OCI-LY1 (cell line): ENCODE data around the gene TINAG.

Source experiments
- H2AFZ ChIP-seq: fragments of 200-600 bp; sonication (generic), shearing (Covaris generic); 2 replicates; pipeline ENCODE4 v1.6.0; 2014; ENCODE audit warnings: antibody characterized with exemption, mild to moderate bottlenecking, low read length
- H3F3A ChIP-seq: fragments of 200-600 bp; sonication (generic), shearing (Covaris generic); 2 replicates; pipeline ENCODE4 v1.6.0; 2014; ENCODE audit warnings: mild to moderate bottlenecking, antibody characterized with exemption, low read length, moderate library complexity; ENCODE audit not compliant: insufficient read depth
- H3K27ac ChIP-seq: fragments of 200-600 bp; sonication (generic); 2 replicates; pipeline ENCODE4 v1.5.1; 2014; ENCODE audit warnings: low read length, mixed run types, mild to moderate bottlenecking, low read depth; ENCODE audit not compliant: poor library complexity, severe bottlenecking
- H3K27me3 ChIP-seq: fragments of 200-600 bp; sonication (generic); 2 replicates; pipeline ENCODE4 v1.6.0; 2014; ENCODE audit warnings: antibody characterized with exemption, mild to moderate bottlenecking, low read length, moderate library complexity; ENCODE audit not compliant: insufficient read depth
- H3K36me3 ChIP-seq: fragments of 200-600 bp; sonication (generic); 2 replicates; pipeline ENCODE4 v1.6.1; 2014; ENCODE audit warnings: mild to moderate bottlenecking, antibody characterized with exemption, low read length, moderate library complexity, mixed read lengths; ENCODE audit not compliant: insufficient read depth
- H3K4me1 ChIP-seq: fragments of 200-600 bp; sonication (generic); 2 replicates; pipeline ENCODE4 v1.5.1; 2014; ENCODE audit warnings: mild to moderate bottlenecking, low read length, moderate library complexity; ENCODE audit not compliant: insufficient read depth, severe bottlenecking
- H3K4me2 ChIP-seq: fragments of 200-600 bp; sonication (generic), shearing (Covaris generic); 2 replicates; pipeline ENCODE4 v1.6.1; 2014; ENCODE audit warnings: low read length
- H3K4me3 ChIP-seq: fragments of 200-600 bp; sonication (generic); 2 replicates; pipeline ENCODE4 v1.5.1; 2014; ENCODE audit warnings: low read length, low read depth, mild to moderate bottlenecking, mixed read lengths; ENCODE audit not compliant: poor library complexity, severe bottlenecking
- H3K79me2 ChIP-seq: fragments of 200-600 bp; shearing (Covaris generic); 2 replicates; pipeline ENCODE4 v1.6.1; 2016; ENCODE audit warnings: mixed run types, low read length, mixed read lengths; ENCODE audit not compliant: insufficient read depth
- H3K9ac ChIP-seq: fragments of 200-600 bp; sonication (generic), shearing (Covaris generic); 2 replicates; pipeline ENCODE4 v1.6.1; 2014; ENCODE audit warnings: mild to moderate bottlenecking, low read length, mixed read lengths
- H3K9me2 ChIP-seq: fragments of 200-600 bp; sonication (generic), shearing (Covaris generic); 2 replicates; pipeline ENCODE4 v1.6.1; 2014; ENCODE audit warnings: low read depth, mild to moderate bottlenecking, low read length, mixed read lengths
- H3K9me3 ChIP-seq: fragments of 200-600 bp; shearing (Covaris generic); 2 replicates; pipeline ENCODE4 v1.6.1; 2014; ENCODE audit warnings: low read length, mixed read lengths
- H4K20me1 ChIP-seq: fragments of 200-600 bp; sonication (generic), shearing (Covaris generic); 2 replicates; pipeline ENCODE4 v1.6.0; 2016; ENCODE audit warnings: mild to moderate bottlenecking, low read length; ENCODE audit not compliant: insufficient read depth
- EZH2 ChIP-seq: fragments of 200-600 bp; sonication (generic), shearing (Covaris generic); IDR thresholded peaks from 2 replicates; pipeline ENCODE4 v1.8.0; 2017; ENCODE audit warnings: borderline replicate concordance, mixed run types, mild to moderate bottlenecking, antibody characterized with exemption, low read length, moderate library complexity, mixed read lengths
- TF ChIP-seq, protein P1 (sequence below): fragments of 200-600 bp; sonication (generic), shearing (Covaris generic); IDR thresholded peaks from 2 replicates; pipeline ENCODE4 v1.5.1; 2017; ENCODE audit warnings: mild to moderate bottlenecking, antibody characterized with exemption, low read length, moderate library complexity, mixed read lengths

The TINAG gene

DNA sequence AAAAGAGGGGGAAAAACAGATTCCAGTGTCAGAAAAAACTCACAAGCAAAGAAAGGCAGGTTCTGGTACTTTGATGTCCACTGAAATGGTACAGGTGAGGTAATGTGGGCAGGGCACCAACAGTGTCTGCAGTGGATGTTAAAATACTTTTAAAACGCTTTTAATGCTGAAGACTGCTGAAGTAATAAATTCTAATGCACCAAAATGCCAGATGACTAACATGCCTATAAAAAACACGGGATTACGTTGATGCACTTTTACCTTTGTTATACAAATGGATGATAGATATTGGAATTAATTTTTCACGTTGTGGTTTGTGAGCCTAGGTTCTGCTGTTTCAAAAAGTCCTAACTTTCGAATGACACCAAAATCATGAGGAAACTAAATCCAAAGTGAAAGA lies 83.3 kb downstream of the TINAG start:
- H3K9me3 ChIP-seq = no peaks in the 10 kb centered on the region
- H3K27me3 ChIP-seq = no peaks in the 10 kb centered on the region
- H2AFZ ChIP-seq = no peak overlapping the region
- H3K4me2 ChIP-seq = no peak overlapping the region
- no peaks in the 10 kb centered on the region for H4K20me1 ChIP-seq
- H3K9ac ChIP-seq = no peak overlapping the region
- no peaks in the 10 kb centered on the region for H3K4me1 ChIP-seq
- H3F3A ChIP-seq = no peaks in the 10 kb centered on the region
- no peak overlapping the region for H3K4me3 ChIP-seq
- TF ChIP-seq EZH2 = no peak
- TF ChIP-seq, protein P1, sequence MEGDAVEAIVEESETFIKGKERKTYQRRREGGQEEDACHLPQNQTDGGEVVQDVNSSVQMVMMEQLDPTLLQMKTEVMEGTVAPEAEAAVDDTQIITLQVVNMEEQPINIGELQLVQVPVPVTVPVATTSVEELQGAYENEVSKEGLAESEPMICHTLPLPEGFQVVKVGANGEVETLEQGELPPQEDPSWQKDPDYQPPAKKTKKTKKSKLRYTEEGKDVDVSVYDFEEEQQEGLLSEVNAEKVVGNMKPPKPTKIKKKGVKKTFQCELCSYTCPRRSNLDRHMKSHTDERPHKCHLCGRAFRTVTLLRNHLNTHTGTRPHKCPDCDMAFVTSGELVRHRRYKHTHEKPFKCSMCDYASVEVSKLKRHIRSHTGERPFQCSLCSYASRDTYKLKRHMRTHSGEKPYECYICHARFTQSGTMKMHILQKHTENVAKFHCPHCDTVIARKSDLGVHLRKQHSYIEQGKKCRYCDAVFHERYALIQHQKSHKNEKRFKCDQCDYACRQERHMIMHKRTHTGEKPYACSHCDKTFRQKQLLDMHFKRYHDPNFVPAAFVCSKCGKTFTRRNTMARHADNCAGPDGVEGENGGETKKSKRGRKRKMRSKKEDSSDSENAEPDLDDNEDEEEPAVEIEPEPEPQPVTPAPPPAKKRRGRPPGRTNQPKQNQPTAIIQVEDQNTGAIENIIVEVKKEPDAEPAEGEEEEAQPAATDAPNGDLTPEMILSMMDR = no peak
- no peaks in the 10 kb centered on the region for H3K9me2 ChIP-seq
- no peaks in the 10 kb centered on the region for H3K36me3 ChIP-seq
- H3K79me2 ChIP-seq = no peaks in the 10 kb centered on the region
- no peak overlapping the region for H3K27ac ChIP-seq

DNA sequence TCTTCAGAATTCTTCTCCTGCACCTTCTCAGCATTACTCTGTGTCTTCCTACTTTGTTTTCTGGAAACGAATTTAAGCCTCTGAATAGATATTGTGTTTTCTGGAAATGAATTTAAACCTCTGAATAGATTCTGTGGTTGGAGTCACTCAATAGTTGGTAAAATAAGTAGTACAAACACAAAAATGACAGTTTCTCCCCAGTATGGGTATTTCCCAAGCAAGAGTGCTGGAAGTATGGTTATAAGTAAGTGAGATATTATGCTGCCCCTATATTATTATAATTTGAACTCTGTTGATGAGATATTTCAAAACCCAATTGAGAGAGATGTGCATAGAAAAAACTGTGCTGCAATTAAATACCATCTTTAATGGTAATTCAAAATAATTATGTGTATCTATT lies 94.9 kb downstream of the TINAG start:
- Histone ChIP-seq H3K27ac (no peak overlapping the region), H3K4me2 (no peak overlapping the region), H3K36me3 (no peaks in the 10 kb centered on the region), H3K9me3 (no peaks in the 10 kb centered on the region), H3K9ac (no peak overlapping the region), H3K9me2 (no peaks in the 10 kb centered on the region), H3K4me1 (no peaks in the 10 kb centered on the region), H3K4me3 (no peak overlapping the region), H2AFZ (no peak overlapping the region), H4K20me1 (no peaks in the 10 kb centered on the region), H3F3A (no peaks in the 10 kb centered on the region), H3K79me2 (no peaks in the 10 kb centered on the region), H3K27me3 (no peaks in the 10 kb centered on the region)
- TF ChIP-seq, protein P1 = no peak
- TF ChIP-seq EZH2 = no peak

DNA sequence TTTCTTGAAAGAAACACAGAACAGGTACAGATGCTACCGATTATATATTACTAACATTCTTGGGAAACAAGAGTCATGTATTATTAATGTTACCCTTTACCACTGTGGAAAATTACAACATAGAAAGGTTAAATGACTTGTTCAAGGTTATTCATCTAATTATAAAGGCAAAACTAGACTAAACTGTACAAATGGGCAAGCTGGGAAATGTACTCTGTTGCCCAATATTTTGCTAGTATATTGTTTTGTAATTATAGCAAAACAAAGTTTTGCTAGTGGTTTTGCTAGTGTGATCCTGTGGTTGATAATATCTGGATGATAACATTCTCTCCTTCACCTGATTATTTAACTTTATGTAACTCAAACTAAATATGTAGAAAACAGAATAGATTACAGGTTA lies 96.5 kb downstream of the TINAG start:
- H3K4me2 ChIP-seq = no peak overlapping the region

More for the DNA sequence above, 96.5 kb downstream of the TINAG start:
- H4K20me1 ChIP-seq = no peaks in the 10 kb centered on the region
- H3K9me3 ChIP-seq = no peaks in the 10 kb centered on the region
- H3K9ac ChIP-seq = no peak overlapping the region
- H3K4me1 ChIP-seq = no peaks in the 10 kb centered on the region
- H3K9me2 ChIP-seq = no peaks in the 10 kb centered on the region
- H3F3A ChIP-seq = no peaks in the 10 kb centered on the region
- H2AFZ ChIP-seq = no peak overlapping the region
- H3K27me3 ChIP-seq = no peaks in the 10 kb centered on the region
- H3K36me3 ChIP-seq = no peaks in the 10 kb centered on the region
- H3K4me3 ChIP-seq = no peak overlapping the region
- no peaks in the 10 kb centered on the region for H3K79me2 ChIP-seq
- H3K27ac ChIP-seq = no peak overlapping the region
- TF ChIP-seq, protein P1 = no peak
- TF ChIP-seq EZH2 = no peak
